B cell (primary cell): ENCODE data around the gene IFNG. TPM values are rescaled to one million over a fixed set of nuclear protein-coding genes. Genes with fewer than 3 reads are reported as not detected.

Experiments used
- ATAC-seq: fragments of 200-7000 bp; cut with Tn5 transposase; one replicate; pipeline ENCODE4 v1.10.0; 2021; ENCODE audit warnings: low read depth, mild to moderate bottlenecking, moderate number of reproducible peaks, moderate library complexity
- CTCF ChIA-PET: fragments of 350-600 bp; sonication (Branson Sonifier 250); formaldehyde crosslinking; loops from one replicate; lab custom pipeline; 2021; ENCODE audit warnings: antibody characterized with exemption, inconsistent platforms; lab: Charles Lee
- POLR2A ChIA-PET: fragments of 350-600 bp; sonication (Branson Sonifier 250); formaldehyde crosslinking; loops from one replicate; lab custom pipeline; 2021; ENCODE audit warnings: antibody characterized with exemption; lab: Charles Lee
- DNase-seq: peaks from one replicate; pipeline ENCODE4 v3.0.0; 2013
- H2AFZ ChIP-seq: 2 replicates; pipeline ENCODE4 v1.6.1; 2012; ENCODE audit warnings: mild to moderate bottlenecking, low read depth, low read length; ENCODE audit not compliant: insufficient read depth, poor library complexity, severe bottlenecking
- H3K27ac ChIP-seq, 2 donors: 1 replicate in 1 of 2; 2 replicates in 1 of 2; pipeline ENCODE4 v1.5.1; 2012 to 2013; ENCODE audit warnings: low read length in 2 of 2, mild to moderate bottlenecking in 2 of 2, moderate library complexity in 1 of 2
- H3K27me3 ChIP-seq, 4 experiments: fragments of 200-600 bp in 1 of 4; sonication (generic) in 1 of 4; replicated peaks in 1 of 4; 1 replicate in 2 of 4; 2 replicates in 2 of 4; pipeline versions ENCODE4 v1.6.1 to v1.7.0; 2013 to 2016; ENCODE audit warnings: low read length in 3 of 4, mild to moderate bottlenecking in 2 of 4, mixed read lengths in 1 of 4, moderate library complexity in 1 of 4; ENCODE audit not compliant: insufficient read depth in 4 of 4, control insufficient read depth in 3 of 4; ENCODE audit errors: control extremely low read depth in 1 of 4
- H3K36me3 ChIP-seq, 2 experiments: replicated peaks in 1 of 2; 1 replicate in 1 of 2; 2 replicates in 1 of 2; pipeline versions ENCODE4 v1.6.1 to v1.7.1; 2013; ENCODE audit warnings: low read length in 1 of 2; ENCODE audit not compliant: insufficient read depth in 2 of 2, control insufficient read depth in 1 of 2; ENCODE audit errors: control extremely low read depth in 1 of 2, extremely low read depth in 1 of 2
- H3K4me1 ChIP-seq, 2 donors: fragments of 200-600 bp in 1 of 2; sonication (generic) in 1 of 2; 1 replicate in 1 of 2; 2 replicates in 1 of 2; pipeline versions ENCODE4 v1.5.1 to v1.6.1; 2013 to 2017; ENCODE audit warnings: low read length in 2 of 2; ENCODE audit not compliant: control insufficient read depth in 2 of 2, insufficient read depth in 2 of 2
- H3K4me2 ChIP-seq: replicated peaks from 2 replicates; pipeline ENCODE3; 2012; ENCODE audit warnings: mild to moderate bottlenecking, low read depth, low read length; ENCODE audit not compliant: poor library complexity, severe bottlenecking
- H3K4me3 ChIP-seq, 5 experiments: fragments of 200-600 bp in 1 of 5; sonication (generic) in 1 of 5; 1 replicate in 3 of 5; 2 replicates in 2 of 5; pipeline versions ENCODE4 v1.5.1 to v1.7.0; 2011 to 2016; ENCODE audit warnings: low read length in 4 of 5, mild to moderate bottlenecking in 4 of 5, low read depth in 2 of 5, control low read depth in 1 of 5, moderate library complexity in 1 of 5; ENCODE audit not compliant: insufficient read depth in 1 of 5; ENCODE audit errors: control extremely low read depth in 1 of 5, extremely low read depth in 1 of 5
- H3K79me2 ChIP-seq: fragments of 200-600 bp; sonication (generic); one replicate; pipeline ENCODE4 v1.6.0; 2016; ENCODE audit warnings: low read length; ENCODE audit not compliant: control insufficient read depth, insufficient read depth
- H3K9ac ChIP-seq: fragments of 200-600 bp; sonication (generic); 2 replicates; pipeline ENCODE4 v1.6.1; 2017; ENCODE audit warnings: mild to moderate bottlenecking, low read length, moderate library complexity
- H3K9me3 ChIP-seq, 3 donors: one replicate each; pipeline versions ENCODE4 v1.6.1 to v1.7.1; 2013; ENCODE audit warnings: low read length in 2 of 3; ENCODE audit not compliant: control insufficient read depth in 2 of 3, insufficient read depth in 1 of 3; ENCODE audit errors: control extremely low read depth in 1 of 3
- H4K20me1 ChIP-seq: 2 replicates; pipeline ENCODE4 v1.6.0; 2012; ENCODE audit warnings: mild to moderate bottlenecking, low read length; ENCODE audit not compliant: insufficient read depth, control insufficient read depth, poor library complexity, severe bottlenecking
- H3K27ac Mint-ChIP-seq: one replicate; pipeline ENCODE4 v1.8.0; 2021; ENCODE audit warnings: mixed read lengths
- H3K27me3 Mint-ChIP-seq: one replicate; pipeline ENCODE4 v1.8.0; 2021; ENCODE audit warnings: mixed read lengths
- H3K4me1 Mint-ChIP-seq: one replicate; pipeline ENCODE4 v1.8.0; 2021; ENCODE audit warnings: mixed read lengths
- H3K4me3 Mint-ChIP-seq: one replicate; pipeline ENCODE4 v1.8.0; 2021; ENCODE audit warnings: mixed read lengths
- H3K9me3 Mint-ChIP-seq: one replicate; pipeline ENCODE4 v1.8.0; 2022; ENCODE audit warnings: mixed read lengths; ENCODE audit not compliant: insufficient read depth
- EZH2 ChIP-seq: IDR thresholded peaks from 2 replicates; pipeline ENCODE4 v1.6.1; 2012; ENCODE audit warnings: borderline replicate concordance, low read depth, mild to moderate bottlenecking, moderate library complexity, low read length; ENCODE audit not compliant: insufficient read depth, poor library complexity, severe bottlenecking
- WGBS: methylation state at CpG from one replicate; pipeline ENCODE4 v1.1.5; 2013; ENCODE audit warnings: missing lambda C conversion rate; ENCODE audit not compliant: insufficient coverage; 5-methylcytosine and 5-hydroxymethylcytosine counted together
- intact Hi-C: fragments of 100-400 bp; cut with micrococcal nuclease; formaldehyde crosslinking; loops from one replicate; pipeline ENCODE4 v1.10.0; 2022
- polyA plus RNA-seq: library from polyadenylated mRNA; depleted of rRNA; stranded (reverse); fragments of >200 nt; gene quantifications from 2 replicates; pipeline ENCODE4 v1.2.3, GENCODE V29; 2012
- total RNA-seq, 2 donors: library from RNA; stranded (reverse); fragments of 120-200 nt in 1 of 2; gene quantifications; 1 replicate in 1 of 2; 2 replicates in 1 of 2; pipeline versions ENCODE4 v1.2.3 to v1.2.4, GENCODE V29; 2013 to 2022
- TF ChIP-seq, protein P1 (sequence below): fragments of 200-600 bp; IDR thresholded peaks from one replicate; pipeline ENCODE4 v1.8.0; 2022; ENCODE audit warnings: antibody characterized with exemption, mild to moderate bottlenecking

Gene IFNG
- total and polyA plus RNA-seq, 2 donors (not counting 1 experiment from before 2014, with no cell fraction given) = 0.24 TPM; not detected in 1

DNA sequence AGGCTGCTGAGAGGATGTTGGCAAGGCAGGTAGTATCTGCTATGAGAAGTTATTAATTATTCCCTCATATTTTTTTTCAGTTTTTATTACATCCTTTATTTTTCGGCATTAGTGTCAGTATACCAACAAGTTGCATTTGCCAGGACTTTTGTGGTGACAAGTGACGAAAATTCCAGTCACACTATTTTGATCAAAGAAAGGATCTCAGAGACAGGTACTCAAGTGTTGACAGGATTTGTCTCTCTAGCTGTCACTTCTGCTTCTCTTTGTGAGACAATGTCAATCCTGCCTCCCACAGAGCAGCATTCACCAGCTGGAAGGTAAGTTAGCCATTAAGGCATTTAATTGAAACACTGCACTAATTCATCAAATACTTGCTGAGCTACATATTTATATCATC, 18.0 kb upstream of the IFNG start:
- no peak for TF ChIP-seq EZH2
- TF ChIP-seq, protein P1, sequence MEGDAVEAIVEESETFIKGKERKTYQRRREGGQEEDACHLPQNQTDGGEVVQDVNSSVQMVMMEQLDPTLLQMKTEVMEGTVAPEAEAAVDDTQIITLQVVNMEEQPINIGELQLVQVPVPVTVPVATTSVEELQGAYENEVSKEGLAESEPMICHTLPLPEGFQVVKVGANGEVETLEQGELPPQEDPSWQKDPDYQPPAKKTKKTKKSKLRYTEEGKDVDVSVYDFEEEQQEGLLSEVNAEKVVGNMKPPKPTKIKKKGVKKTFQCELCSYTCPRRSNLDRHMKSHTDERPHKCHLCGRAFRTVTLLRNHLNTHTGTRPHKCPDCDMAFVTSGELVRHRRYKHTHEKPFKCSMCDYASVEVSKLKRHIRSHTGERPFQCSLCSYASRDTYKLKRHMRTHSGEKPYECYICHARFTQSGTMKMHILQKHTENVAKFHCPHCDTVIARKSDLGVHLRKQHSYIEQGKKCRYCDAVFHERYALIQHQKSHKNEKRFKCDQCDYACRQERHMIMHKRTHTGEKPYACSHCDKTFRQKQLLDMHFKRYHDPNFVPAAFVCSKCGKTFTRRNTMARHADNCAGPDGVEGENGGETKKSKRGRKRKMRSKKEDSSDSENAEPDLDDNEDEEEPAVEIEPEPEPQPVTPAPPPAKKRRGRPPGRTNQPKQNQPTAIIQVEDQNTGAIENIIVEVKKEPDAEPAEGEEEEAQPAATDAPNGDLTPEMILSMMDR = no peak
- H3K27me3 ChIP-seq = no peaks in the 10 kb centered on the region
- no peak overlapping the region for H3K9ac ChIP-seq
- 93% methylated on average over 2 of the region's 2 CpGs for WGBS
- no peaks in the 10 kb centered on the region for H3K27me3 Mint-ChIP-seq
- no peak overlapping the region for H3K4me3 ChIP-seq
- H2AFZ ChIP-seq = no peak overlapping the region
- no peaks in the 10 kb centered on the region for H3K36me3 ChIP-seq
- peaks cover 33% of the 10 kb centered on the region for H3K4me1 Mint-ChIP-seq
- ATAC-seq (no peak), DNase-seq (no peak)
- H3K79me2 ChIP-seq = no peaks in the 10 kb centered on the region
- CTCF ChIA-PET = interaction anchor here (0.5 to 0.6 kb wide), 2 partner anchors 76 to 154 kb away, joined by 3 to 4 read pairs; no protein-coding TSS in a partner anchor
- H3K27ac Mint-ChIP-seq = no peak overlapping the region
- H3K4me1 ChIP-seq = peaks cover 26 to 28% of the 10 kb centered on the region in 2 donors
- H3K27ac ChIP-seq = no peak overlapping the region
- no peaks in the 10 kb centered on the region for H3K9me3 ChIP-seq
- H3K9me3 Mint-ChIP-seq = no peaks in the 10 kb centered on the region
- POLR2A ChIA-PET = no interaction called here
- H3K4me2 ChIP-seq = no peak overlapping the region
- H3K4me3 Mint-ChIP-seq = no peak overlapping the region
- no peaks in the 10 kb centered on the region for H4K20me1 ChIP-seq
- intact Hi-C loops = no loop called here

DNA sequence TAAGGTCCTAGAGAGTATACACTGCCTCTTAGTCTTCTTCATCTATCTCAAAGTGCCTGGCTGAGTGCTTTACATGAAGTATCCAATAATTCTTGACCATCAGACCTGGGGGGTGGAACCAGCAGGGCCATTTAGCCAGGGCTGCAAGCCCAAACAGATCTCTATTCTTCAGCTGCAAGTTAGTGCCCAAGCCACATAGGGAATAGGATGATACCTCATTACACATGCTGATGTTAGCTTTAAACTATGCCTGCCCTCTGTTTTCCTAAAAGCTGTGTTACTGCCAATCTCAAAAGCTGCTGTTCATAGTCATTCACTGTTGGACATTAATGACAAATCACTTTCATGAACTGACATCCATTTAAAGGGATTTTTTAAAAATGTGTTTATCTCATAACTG, 16.7 kb upstream of the IFNG start:
- intact Hi-C loops = no loop called here
- ATAC-seq = no peak

More for the DNA sequence above, 16.7 kb upstream of the IFNG start:
- Histone ChIP-seq H3K4me2 (peak overlapping the region; percentile 72), H3K9ac (peak overlapping the region; percentile 51), H3K27me3 (no peaks in the 10 kb centered on the region), H3K79me2 (no peaks in the 10 kb centered on the region), H3K27ac (peak overlapping the region; percentile 78 to 85), H2AFZ (peak overlapping the region; percentile 69), H3K4me1 (peaks cover 21 to 25% of the 10 kb centered on the region in 2 donors), H3K4me3 (no peak overlapping the region), H3K9me3 (no peaks in the 10 kb centered on the region), H3K36me3 (no peaks in the 10 kb centered on the region), H4K20me1 (no peaks in the 10 kb centered on the region)
- Mint-ChIP-seq H3K27me3 (no peaks in the 10 kb centered on the region), H3K4me3 (peak overlapping the region; percentile 74), H3K27ac (peak overlapping the region; percentile 87), H3K9me3 (no peaks in the 10 kb centered on the region), H3K4me1 (peaks cover 28% of the 10 kb centered on the region)
- no peak for DNase-seq
- TF ChIP-seq, protein P1 = no peak
- TF ChIP-seq EZH2 = no peak
- CTCF ChIA-PET = interaction anchor here (0.6 to 1.1 kb wide), 2 partner anchors 9 to 820 kb away, joined by 4 read pairs; no protein-coding TSS in a partner anchor
- POLR2A ChIA-PET = no interaction called here
